Cardiac muscle cell (in vitro differentiated cells and primary cell): Measurements from ENCODE around the gene PTPRT. TPM values are rescaled to one million over a fixed set of nuclear protein-coding genes. Genes with fewer than 3 reads are reported as not detected.

ENCODE experiments used
- DNase-seq, 2 donors: peaks; one replicate each; pipeline versions ENCODE4 v3.0.0 to v3.0.0-alpha.2; 2010 to 2017; ENCODE audit warnings: low read depth in 1 of 2, low spot score in 1 of 2
- H3K27ac ChIP-seq: fragments of 200-600 bp; sonication (generic); 2 replicates; pipeline ENCODE4 v1.5.1; 2016
- H3K27me3 ChIP-seq: fragments of 200-600 bp; sonication (generic); 2 replicates; pipeline ENCODE4 v1.6.0; 2016; ENCODE audit warnings: control low read depth
- H3K36me3 ChIP-seq: fragments of 200-600 bp; sonication (generic); 2 replicates; pipeline ENCODE4 v1.5.1; 2016; ENCODE audit warnings: control low read depth
- H3K4me1 ChIP-seq: fragments of 200-600 bp; sonication (generic); 2 replicates; pipeline ENCODE4 v1.8.1; 2017; ENCODE audit warnings: low read depth, mild to moderate bottlenecking, mixed run types
- H3K4me3 ChIP-seq: fragments of 200-600 bp; sonication (generic); 2 replicates; pipeline ENCODE4 v1.5.1; 2016; ENCODE audit warnings: mild to moderate bottlenecking
- H3K9me3 ChIP-seq: fragments of 200-600 bp; sonication (generic); 2 replicates; pipeline ENCODE4 v1.5.1; 2017; ENCODE audit warnings: low read depth, mild to moderate bottlenecking, control low read depth
- CTCF ChIP-seq: IDR thresholded peaks from 2 replicates; pipeline ENCODE4 v1.5.1; 2012; ENCODE audit warnings: low read depth, mild to moderate bottlenecking, low read length
- polyA plus RNA-seq: library from polyadenylated mRNA; unstranded; fragments of >200 nt; fragmentation: Nextera tagmentation; extraction: Ambion mirVana; gene quantifications from 2 replicates; pipeline ENCODE4 v1.2.1, GENCODE V29; 2016
- total RNA-seq: library from RNA; depleted of rRNA; stranded (reverse); fragments of >200 nt; gene quantifications from 2 replicates; pipeline ENCODE4 v1.2.3, GENCODE V29; 2016

PTPRT gene
- total and polyA plus RNA-seq, 2 experiments from 2014 or later, result 0.30 to 1.4 TPM

GRCh38 chr20:42524058-42524457, 665.6 kb downstream of the PTPRT start:
- Histone ChIP-seq H3K27ac (no peak overlapping the region), H3K36me3 (no peaks in the 10 kb centered on the region), H3K4me3 (no peak overlapping the region), H3K9me3 (no peaks in the 10 kb centered on the region), H3K27me3 (no peaks in the 10 kb centered on the region), H3K4me1 (no peaks in the 10 kb centered on the region)
- DNase-seq, result no peak
- no peak for TF ChIP-seq CTCF

- no peaks in the 10 kb centered on the region for H3K4me1 ChIP-seq
- no peak for TF ChIP-seq CTCF
- no peak for DNase-seq
- H3K27ac ChIP-seq, result no peak overlapping the region
- H3K27me3 ChIP-seq, result no peaks in the 10 kb centered on the region
- no peak overlapping the region for H3K4me3 ChIP-seq
- no peaks in the 10 kb centered on the region for H3K9me3 ChIP-seq
- no peaks in the 10 kb centered on the region for H3K36me3 ChIP-seq
Observed at GRCh38 chr20:42516692-42517091, 673.0 kb downstream of the PTPRT start.

GRCh38 chr20:42510686-42511085, 679.0 kb downstream of the PTPRT start:
- no peak for TF ChIP-seq CTCF
- no peak for DNase-seq
- no peak overlapping the region for H3K4me3 ChIP-seq
- H3K27ac ChIP-seq, result no peak overlapping the region
- no peaks in the 10 kb centered on the region for H3K36me3 ChIP-seq
- no peaks in the 10 kb centered on the region for H3K27me3 ChIP-seq
- no peaks in the 10 kb centered on the region for H3K4me1 ChIP-seq
- no peaks in the 10 kb centered on the region for H3K9me3 ChIP-seq

- H3K4me1 ChIP-seq, result no peaks in the 10 kb centered on the region
- H3K9me3 ChIP-seq, result no peaks in the 10 kb centered on the region
- no peaks in the 10 kb centered on the region for H3K36me3 ChIP-seq
- no peak for TF ChIP-seq CTCF
- DNase-seq, result no peak
- H3K27me3 ChIP-seq, result no peaks in the 10 kb centered on the region
- H3K4me3 ChIP-seq, result no peak overlapping the region
- no peak overlapping the region for H3K27ac ChIP-seq
Observed at GRCh38 chr20:42507874-42508273, 681.8 kb downstream of the PTPRT start.

GRCh38 chr20:42506397-42506796, 683.3 kb downstream of the PTPRT start:
- no peaks in the 10 kb centered on the region for H3K36me3 ChIP-seq
- H3K9me3 ChIP-seq, result no peaks in the 10 kb centered on the region
- DNase-seq, result no peak
- no peaks in the 10 kb centered on the region for H3K4me1 ChIP-seq
- no peak for TF ChIP-seq CTCF
- H3K4me3 ChIP-seq, result no peak overlapping the region
- no peaks in the 10 kb centered on the region for H3K27me3 ChIP-seq
- H3K27ac ChIP-seq, result no peak overlapping the region

- no peaks in the 10 kb centered on the region for H3K4me1 ChIP-seq
- H3K27me3 ChIP-seq, result peaks cover 3% of the 10 kb centered on the region
- DNase-seq, result no peak
- H3K9me3 ChIP-seq, result no peaks in the 10 kb centered on the region
- no peak overlapping the region for H3K27ac ChIP-seq
- H3K4me3 ChIP-seq, result no peak overlapping the region
- TF ChIP-seq CTCF, result no peak
- no peaks in the 10 kb centered on the region for H3K36me3 ChIP-seq
Observed at GRCh38 chr20:42502591-42502990, 687.1 kb downstream of the PTPRT start.
